Left kidney (tissue), 2 donors: ENCODE measurements around the gene CLIC5. TPM values are rescaled to one million over a fixed set of nuclear protein-coding genes. Genes with fewer than 3 reads are reported as not detected.

Experiments used
- DNase-seq: peaks from one replicate; pipeline ENCODE4 v3.0.0-alpha.2; 2013
- polyA plus RNA-seq: library from polyadenylated mRNA; unstranded; fragments of 120-200 nt; gene quantifications from one replicate; pipeline ENCODE4 v1.2.1, GENCODE V29; 2013; ENCODE audit not compliant: insufficient read length

The CLIC5 gene
- polyA plus RNA-seq, 1 donor, result 209 TPM

- DNase-seq, result no peak
These were observed 24.0 kb upstream of the CLIC5 start for GRCh38 chr6:46039646-46040045.

DNA sequence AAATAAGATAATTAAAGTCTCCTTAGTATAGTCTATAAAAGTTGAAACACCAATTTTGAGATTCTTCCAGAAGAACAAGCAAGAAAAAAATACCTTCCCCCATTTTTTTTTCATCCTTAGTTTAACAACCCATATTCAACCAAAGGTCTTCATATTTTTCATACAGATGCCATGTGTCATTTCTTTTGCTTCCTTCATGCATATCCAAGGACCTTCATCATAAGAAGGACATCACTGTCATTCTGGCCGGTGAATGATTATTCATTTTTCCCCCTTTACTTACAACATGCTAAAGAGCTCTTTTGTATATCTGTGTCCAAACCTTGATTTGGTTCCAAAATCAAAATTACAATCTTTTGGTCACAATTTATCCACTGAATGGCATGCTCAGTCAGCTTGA, 21.3 kb upstream of the CLIC5 start:
- no peak for DNase-seq

GRCh38 chr6:46035242-46035641, 19.6 kb upstream of the CLIC5 start:
- DNase-seq, result no peak

GRCh38 chr6:46032110-46032998, 16.7 kb upstream of the CLIC5 start:
- no peak for DNase-seq

DNA sequence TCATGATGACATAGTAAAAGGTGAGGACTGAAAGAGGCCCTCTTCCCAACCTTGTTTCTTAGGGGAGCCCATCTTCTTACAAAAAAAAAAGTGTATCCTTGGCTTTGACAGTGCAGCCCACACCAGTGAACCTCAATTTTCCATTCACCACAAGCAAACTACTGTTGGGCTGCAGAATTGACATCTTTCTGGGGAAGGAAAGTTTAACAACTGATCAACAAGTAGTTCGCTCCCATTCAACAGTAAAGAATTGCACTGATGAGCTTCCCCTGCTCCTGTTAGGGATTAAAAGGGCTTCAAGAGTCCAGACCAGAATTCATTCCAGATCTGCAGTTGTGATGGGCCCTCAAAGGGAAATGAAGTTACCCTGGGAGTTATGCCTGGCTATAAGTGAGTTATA, 13.9 kb upstream of the CLIC5 start:
- no peak for DNase-seq

GRCh38 chr6:46026307-46026706, 10.6 kb upstream of the CLIC5 start:
- no peak for DNase-seq

DNA sequence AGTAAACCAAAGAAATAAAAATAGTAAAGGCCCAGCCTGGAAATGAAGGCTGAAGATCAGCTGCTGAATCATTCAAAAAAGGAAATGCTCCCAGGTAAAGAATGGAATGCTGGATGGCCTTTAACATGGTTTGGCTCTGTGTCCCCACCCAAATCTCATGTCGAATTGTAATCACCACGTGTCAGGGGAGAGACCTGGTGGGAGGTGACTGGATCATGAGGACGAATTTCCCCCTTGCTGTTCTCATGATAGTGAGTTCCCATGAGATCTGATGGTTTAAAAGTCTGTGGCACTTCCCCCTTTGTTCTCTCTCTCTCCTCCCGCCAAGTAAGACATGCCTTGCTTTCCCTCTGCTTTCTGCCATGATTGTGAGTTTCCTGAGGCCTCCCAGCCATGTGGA, 9.9 kb upstream of the CLIC5 start:
- no peak for DNase-seq

DNA sequence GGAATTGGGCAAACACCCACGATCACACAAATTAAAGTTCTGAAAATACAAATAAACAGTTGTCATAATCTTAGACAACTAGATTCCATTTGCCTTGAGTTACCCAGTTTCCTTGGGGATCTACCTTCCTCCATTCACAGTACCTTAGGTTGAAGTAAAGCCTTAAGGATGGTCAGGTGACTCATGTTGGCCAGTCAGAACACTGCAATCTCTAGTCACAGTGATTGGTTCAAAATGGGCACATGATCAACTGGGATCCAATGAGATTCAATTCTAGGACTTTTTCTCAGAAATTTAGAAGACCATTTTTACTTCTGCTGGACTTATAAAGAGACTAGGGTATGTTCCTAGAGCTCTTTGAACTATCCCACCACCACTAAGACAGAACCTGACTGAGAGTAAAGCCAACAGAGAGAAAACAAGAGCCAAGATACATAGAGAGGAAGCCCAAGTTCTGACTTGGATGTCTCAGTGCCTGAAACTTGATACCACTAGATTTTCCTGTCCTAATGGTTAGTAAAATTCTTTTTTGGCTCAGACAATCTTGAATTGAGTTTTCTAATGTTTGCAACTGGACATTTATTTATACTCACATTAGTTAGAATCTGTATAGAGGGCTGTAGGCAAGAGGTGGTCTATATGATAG, 8.6 kb upstream of the CLIC5 start:
- no peak for DNase-seq

DNA sequence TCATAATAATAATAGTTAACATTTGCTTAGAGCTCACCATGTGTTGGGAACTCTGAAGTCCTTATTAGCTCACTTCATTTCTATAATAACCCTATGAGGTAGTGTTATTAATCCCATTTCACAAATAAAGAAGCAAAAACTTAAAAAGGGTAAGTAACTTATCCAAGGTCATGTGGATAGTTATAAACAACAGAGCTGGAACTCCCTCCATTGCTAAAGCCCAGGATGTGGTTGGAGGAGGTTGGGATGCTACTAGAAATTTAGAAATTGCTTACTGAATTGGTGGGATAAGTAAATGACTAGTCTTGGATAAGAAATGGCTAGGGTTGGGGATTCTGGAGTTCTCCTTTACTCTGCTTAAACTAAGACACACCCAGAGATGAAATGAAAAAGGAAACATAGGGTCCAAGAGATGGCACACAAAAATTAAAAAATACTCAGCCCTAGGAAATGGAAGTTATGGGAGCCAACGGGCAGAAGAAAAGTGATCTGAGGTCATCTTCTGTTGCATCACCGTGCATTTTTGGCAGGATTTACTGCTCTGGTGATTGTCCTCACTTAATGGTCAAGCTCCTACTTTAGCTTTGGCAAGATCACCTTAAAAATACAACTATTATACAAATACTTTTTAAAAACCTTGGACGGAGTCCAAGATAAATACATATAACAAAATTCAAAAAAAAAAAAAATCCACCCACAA, 7.7 kb upstream of the CLIC5 start:
- DNase-seq, result no peak

GRCh38 chr6:46022106-46022948, 6.7 kb upstream of the CLIC5 start:
- no peak for DNase-seq

DNA sequence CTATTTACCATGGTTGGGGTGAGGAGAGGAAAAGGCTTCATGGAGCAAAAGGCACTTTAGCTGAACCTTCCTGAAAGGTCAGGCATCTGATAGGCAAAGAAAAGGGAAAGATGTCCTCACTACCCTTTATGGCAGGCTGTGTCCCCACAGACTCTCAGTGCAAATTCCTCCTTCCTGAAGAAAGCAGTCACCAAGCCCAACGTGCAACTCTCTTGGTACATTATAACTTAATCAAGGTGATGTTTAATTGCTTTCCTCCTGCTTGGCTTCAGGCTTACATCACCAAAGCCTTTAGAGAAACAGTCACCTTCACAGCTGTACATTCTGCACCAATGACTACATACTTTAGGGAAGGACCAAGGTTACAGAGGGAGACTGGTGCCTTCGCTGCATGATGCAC, 2.1 kb upstream of the CLIC5 start:
- no peak for DNase-seq

DNA sequence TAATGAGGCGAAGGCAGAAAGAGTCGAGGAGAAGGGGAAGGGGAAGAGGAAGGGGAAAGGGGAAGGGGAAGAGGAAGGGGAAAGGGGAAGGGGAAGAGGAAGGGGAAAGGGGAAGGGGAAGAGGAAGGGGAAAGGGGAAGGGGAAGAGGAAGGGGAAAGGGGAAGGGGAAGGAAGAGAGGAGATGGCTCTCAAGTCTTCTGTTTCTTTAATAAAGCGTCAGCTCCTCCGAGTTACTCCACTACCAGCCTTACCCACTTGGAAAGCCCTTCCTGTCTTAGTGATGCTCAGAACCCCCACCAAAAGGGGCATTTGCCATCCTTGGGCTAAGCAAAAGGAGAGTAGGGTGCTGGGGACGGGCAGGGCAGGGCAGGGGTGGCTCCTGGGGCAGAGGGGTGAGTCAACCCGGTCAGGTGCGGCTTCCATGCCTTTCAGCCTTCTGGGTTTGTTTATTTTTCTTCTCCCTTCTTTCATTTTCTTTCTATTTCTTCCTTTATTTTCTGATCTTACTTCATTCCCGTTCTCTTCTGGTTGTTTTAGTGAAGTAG, 476 bp upstream of the CLIC5 start:
- no peak for DNase-seq

DNA sequence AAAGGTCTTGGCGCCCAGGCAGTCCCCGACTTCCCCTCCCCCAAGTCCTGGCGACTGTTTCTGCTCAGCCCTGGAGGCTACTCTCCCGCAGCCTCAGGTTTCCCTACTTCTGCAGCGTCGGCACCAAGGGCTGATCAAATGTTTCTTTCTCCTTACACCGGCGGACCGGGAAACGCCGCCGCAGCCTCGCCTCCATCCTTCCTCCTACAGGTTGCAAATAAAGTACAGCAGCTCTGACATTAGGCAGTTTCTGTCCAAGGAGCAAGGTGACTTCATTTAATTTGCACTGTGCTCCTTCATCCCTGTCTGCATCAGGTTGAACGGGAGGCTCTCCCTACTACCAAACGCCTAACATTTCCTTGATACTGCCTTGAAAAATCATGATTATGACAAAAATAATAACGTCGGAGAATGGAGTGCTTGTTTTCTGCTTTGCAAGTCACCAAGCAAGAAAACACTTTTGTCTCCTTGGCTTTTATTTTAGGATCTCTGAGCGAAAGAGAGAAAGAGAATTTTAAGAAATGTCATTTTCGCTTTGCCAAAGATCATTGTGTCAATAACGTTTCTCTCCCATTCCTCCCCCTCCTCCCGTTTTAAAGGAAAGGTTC, 1.0 kb downstream of the CLIC5 start:
- peak; percentile 39 for DNase-seq

DNA sequence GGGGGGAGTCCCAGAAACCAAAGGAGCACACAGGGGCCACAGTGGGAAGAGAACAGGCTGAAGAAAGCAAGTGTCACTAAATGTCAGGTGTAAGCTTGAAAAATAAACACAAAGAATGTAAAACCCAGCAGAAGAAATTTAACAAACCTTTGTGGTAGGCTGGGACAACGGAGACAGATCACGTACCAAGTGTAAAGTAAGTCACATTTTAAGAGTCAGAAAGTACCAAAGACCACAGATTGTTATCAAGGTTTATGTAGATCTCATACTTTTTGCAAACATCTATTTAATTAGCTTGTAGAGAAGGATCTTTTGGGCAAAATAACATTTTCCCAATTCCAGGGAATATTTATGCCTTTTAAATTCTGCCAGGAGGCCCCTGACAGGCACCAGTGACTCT, 1.6 kb downstream of the CLIC5 start:
- DNase-seq, result no peak

DNA sequence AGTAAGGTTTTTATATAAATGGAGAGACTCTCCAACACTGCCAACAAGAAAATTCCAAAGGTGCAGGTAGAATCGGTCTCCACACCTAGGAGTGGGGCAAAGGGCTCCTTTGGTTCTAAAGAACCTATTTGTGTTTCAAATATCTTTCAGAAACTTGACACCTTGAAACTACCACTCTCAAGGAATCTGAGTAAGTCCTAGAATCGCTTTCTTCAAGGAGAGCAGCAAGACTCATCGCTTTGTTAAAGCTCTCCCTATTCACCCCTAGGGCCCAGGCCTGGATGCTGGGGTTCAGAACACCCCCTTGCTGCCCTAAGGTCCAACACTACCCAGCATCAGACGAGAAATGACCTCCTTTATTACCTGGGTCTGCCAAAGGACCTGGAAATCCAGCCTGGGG, 2.0 kb downstream of the CLIC5 start:
- no peak for DNase-seq

- no peak for DNase-seq
These were observed 2.8 kb downstream of the CLIC5 start for GRCh38 chr6:46012834-46013233.

GRCh38 chr6:46011188-46012085, 4.2 kb downstream of the CLIC5 start:
- no peak for DNase-seq

DNA sequence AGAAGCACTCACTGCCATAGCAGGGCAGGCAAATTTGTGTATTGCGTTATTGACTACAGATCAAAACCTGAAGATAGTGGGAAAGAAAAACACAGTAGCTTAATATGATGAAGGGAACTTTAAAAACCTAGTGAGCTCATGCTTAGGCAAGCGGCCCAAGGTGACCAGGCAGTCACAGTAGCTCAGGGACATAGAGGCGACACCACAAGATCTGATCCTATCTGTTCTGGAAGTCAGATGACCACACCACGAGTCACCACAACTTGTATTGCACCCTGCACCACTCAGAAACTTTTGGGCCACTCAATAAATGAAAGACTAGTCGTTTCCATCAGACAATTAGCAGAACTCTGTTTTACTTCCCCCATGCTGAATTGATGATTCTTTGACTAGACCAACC, 4.9 kb downstream of the CLIC5 start:
- DNase-seq, result no peak

DNA sequence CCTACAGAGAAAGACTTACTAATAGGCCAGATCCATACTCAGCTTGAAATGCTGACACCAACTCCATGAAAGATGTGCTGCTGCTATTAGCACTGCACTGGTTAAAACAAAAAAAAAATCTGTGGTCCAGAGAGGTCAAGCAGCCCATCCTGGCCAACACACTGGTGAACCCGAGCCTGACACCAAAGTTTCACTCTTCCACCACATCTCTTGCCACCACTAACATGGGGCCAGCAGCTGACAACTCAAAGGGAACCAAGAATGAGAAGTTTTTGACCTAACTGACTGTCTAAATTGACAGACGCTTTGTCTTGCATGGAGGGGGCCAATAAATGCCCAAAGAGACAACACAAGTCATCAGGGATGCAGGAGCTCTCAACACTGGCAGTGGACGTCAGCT, 5.4 kb downstream of the CLIC5 start:
- no peak for DNase-seq

GRCh38 chr6:46002264-46002663, 13.4 kb downstream of the CLIC5 start:
- no peak for DNase-seq
